GM10266 (cell line): ENCODE results near the gene PPM1L.

ENCODE experiments used
- DNase-seq: peaks from one replicate; pipeline ENCODE4 v3.0.0; 2012; ENCODE audit errors: extremely low spot score
- TF ChIP-seq, protein P1 (sequence below): IDR thresholded peaks from 2 replicates; pipeline ENCODE4 v1.5.1; 2012; ENCODE audit warnings: mild to moderate bottlenecking, low read depth; ENCODE audit not compliant: control insufficient read depth, insufficient read depth; ENCODE audit errors: missing control alignments

Gene PPM1L

DNA sequence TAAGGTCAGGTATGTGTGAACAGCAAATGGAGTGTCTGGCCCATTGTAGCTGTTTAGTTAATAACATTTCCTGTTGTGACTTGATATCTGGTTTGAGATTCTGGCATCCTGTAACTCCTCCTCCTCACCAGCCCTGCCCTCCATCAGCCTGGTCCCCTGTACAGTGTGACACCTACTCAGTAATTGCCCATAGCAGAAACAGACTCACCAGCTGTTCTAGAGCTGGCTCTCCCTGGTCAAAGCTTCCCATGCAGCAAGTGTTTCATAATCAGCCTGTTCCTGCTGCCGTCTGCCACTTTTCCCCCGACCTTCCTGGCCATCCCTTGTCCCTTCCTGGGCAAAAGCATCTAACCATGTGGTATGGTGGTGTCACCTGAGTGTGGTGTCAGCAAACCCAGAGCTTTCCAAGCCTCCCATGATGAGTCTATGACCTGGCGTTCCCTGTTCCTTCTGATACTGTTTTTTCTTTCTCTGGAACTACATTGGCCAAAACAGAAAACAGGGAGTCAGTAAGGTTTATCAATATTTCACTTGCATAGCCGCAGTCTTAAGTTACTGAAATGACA, 293.7 kb downstream of the PPM1L start:
- TF ChIP-seq, protein P1, sequence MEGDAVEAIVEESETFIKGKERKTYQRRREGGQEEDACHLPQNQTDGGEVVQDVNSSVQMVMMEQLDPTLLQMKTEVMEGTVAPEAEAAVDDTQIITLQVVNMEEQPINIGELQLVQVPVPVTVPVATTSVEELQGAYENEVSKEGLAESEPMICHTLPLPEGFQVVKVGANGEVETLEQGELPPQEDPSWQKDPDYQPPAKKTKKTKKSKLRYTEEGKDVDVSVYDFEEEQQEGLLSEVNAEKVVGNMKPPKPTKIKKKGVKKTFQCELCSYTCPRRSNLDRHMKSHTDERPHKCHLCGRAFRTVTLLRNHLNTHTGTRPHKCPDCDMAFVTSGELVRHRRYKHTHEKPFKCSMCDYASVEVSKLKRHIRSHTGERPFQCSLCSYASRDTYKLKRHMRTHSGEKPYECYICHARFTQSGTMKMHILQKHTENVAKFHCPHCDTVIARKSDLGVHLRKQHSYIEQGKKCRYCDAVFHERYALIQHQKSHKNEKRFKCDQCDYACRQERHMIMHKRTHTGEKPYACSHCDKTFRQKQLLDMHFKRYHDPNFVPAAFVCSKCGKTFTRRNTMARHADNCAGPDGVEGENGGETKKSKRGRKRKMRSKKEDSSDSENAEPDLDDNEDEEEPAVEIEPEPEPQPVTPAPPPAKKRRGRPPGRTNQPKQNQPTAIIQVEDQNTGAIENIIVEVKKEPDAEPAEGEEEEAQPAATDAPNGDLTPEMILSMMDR: no peak
- DNase-seq: no peak

DNA sequence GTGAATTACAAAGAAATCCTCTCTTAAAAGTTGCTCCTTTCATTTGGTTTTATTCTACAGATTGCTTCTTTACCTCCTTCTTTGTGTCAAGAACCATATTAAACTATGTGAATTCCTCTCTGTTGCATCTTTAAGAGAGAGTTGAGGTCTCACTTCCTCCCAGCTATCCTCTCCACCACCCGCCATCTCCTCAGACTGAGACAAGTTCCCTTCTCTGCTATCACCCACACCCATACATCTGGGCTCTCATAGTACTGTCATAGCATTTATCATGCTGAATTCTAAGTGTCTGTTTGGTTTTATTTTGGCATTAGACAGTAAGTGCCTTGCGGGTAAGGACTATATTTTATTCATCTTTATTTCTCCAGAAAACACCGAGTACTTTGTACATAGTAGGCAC, 294.9 kb downstream of the PPM1L start:
- TF ChIP-seq, protein P1: no peak
- DNase-seq: no peak

DNA sequence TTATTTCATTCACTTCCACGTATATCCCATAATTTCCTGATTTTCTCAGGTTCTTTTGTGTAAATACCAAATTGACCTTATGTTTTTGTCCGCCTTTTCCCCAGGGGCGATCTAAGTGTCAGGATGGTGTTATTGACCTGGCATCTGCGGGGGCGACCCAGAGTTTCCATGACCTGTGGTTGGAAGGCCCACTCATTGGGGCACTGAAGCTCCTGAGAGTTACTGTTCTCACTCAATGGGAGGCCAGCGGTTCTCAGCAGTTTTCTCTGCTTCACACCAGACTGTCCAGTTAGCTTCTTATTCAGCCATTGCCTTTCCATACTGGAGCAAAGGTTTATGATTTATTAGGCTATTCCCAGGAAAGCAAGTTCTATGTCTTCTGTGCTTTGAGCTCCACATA, 295.8 kb downstream of the PPM1L start:
- TF ChIP-seq, protein P1: no peak
- no peak for DNase-seq

DNA sequence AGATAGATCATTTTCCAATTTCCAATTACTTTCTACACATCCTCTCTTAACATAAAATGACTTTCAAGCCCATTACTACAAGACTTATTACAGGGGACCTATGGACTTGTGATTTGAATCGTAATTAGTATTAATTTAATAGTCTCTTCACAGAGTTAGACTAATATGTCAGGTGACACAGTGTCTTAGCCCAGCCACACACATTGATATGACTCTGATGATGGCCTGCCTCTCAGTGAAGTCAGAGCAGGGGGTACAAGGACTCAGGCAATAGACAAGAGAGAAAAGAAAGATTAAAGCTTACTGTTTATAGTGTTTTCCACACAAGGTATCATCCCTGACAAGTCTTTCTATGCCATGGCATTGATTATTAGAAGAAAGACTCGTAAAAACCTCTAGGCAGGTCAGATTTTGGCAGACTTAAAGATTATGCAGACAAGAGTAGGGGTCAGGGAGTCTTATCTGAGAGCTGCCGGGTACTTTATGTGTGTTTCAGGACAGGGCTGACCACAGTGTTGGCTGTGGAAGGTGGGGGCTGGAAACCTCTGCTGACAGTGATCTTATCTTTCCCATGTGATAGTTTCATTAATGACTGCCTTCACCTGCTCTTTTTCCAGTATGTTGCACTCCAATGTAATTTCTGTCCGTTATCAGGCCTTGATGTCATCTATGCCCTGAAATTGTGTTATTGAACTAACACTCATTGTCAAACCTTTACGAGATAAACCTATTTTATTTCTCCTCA, 299.0 kb downstream of the PPM1L start:
- DNase-seq: no peak
- TF ChIP-seq, protein P1: no peak

DNA sequence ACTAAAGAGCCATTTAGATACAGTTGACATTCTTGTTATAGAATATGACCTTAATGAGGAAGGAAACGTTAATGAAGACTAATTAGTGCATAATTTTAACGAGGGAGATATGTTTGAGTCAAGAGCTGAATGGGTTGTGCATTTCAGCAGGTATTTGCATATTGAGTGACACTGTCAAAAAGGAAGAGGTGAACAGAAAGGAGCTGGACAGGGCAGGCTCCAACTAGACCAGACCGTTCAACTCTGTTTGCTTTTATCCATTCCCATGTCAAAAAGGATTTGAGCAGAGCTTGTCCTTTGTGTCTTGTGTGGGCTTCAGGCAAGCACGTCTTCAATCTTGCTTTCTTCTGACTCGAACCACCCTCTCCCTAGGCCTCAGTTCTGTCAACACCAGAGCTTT, 308.4 kb downstream of the PPM1L start:
- TF ChIP-seq, protein P1: no peak
- DNase-seq: no peak

DNA sequence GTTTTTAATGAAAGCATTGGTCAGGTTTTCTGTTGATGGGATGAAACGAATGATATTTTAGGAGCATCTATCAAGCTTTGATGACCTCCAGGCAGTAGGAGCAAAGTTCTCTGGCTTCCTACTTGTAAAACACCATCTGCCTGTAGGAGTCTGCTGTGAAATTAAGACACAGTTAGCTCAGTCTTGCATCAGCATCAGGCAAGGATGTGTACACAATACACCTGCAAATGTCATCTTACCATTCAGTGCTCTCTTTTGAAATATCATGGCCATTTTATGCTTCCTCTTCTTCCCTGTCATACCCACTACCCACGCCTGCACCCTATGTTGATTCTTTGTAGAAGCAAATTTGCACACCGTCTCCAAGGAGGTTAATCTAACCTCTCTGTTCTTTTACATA, 310.9 kb downstream of the PPM1L start:
- TF ChIP-seq, protein P1: no peak
- no peak for DNase-seq

DNA sequence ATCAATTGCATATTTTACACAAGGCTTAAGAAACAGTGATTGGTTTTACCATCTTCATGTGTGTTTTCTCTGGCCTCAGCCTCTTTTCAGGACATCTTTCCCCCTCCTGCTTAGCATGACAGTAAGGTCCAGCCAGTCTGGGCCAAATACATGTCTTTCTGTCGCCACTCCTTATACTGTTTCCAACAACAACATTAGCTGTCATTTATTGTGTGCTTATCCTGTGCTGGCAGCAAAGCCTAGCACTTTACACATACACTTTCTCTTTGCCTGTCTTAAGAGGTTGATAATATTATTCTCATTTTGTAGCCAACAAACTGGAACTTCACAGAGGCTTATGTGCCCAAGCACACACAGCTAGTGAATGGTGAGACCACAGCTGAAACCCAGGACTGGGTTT, 311.3 kb downstream of the PPM1L start:
- TF ChIP-seq, protein P1: no peak

More for the DNA sequence above, 311.3 kb downstream of the PPM1L start:
- DNase-seq: no peak
